ENCODE measurements around the gene PLEKHG5.

The PLEKHG5 gene

GRCh38 chr1:6519935-6520671 is 28.6 kb upstream of the PLEKHG5 start:
- Histone ChIP-seq H3K9ac (ENCODE audit: low read depth, low read length) (no peak overlapping the region), H3K4me2 (ENCODE audit: low read length) (no peak overlapping the region), H3K4me1 (ENCODE audit: control insufficient read depth, insufficient read depth, low read length) (peaks cover 28% of the 10 kb centered on the region), H3K9me3 (replicated peaks; ENCODE audit: low read length) (no peaks in the 10 kb centered on the region), H3K36me3 (ENCODE audit: insufficient read depth, low read length) (peaks cover 6% of the 10 kb centered on the region), H3K4me3 (ENCODE audit: low read length) (no peak overlapping the region), H3K27me3 (ENCODE audit: control insufficient read depth, insufficient read depth, low read length) (no peaks in the 10 kb centered on the region)

DNA sequence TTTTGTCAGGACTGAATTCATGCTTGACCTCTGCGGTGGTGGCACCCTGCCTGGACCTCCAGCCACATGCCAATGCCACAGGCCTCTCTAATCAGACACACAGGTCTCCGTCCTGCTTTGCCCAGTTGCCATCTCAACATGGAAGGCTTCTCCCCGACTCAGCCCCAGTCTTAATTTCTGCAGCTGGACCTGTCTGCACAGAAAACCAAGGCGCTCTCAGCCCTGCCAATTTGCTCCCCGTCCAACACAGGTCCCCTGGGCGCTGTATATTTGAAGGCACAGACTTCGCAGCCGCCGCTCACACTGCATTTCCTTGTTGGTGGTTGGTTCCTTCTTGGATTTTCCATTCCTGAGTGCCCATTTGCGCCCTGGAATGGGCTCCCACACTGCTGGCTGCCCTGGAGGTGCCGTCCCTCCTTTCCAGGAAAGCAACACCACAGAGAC is 28.0 kb upstream of the PLEKHG5 start:
- no peaks in the 10 kb centered on the region for H3K27me3 ChIP-seq (ENCODE audit: control insufficient read depth, insufficient read depth, low read length)
- H3K36me3 ChIP-seq (ENCODE audit: insufficient read depth, low read length), result peaks cover 5% of the 10 kb centered on the region
- H3K9me3 ChIP-seq (replicated peaks; ENCODE audit: low read length), result no peaks in the 10 kb centered on the region
- H3K9ac ChIP-seq (ENCODE audit: low read depth, low read length), result no peak overlapping the region
- no peak overlapping the region for H3K4me2 ChIP-seq (ENCODE audit: low read length)
- H3K4me3 ChIP-seq (ENCODE audit: low read length), result no peak overlapping the region
- peaks cover 28% of the 10 kb centered on the region for H3K4me1 ChIP-seq (ENCODE audit: control insufficient read depth, insufficient read depth, low read length)

DNA sequence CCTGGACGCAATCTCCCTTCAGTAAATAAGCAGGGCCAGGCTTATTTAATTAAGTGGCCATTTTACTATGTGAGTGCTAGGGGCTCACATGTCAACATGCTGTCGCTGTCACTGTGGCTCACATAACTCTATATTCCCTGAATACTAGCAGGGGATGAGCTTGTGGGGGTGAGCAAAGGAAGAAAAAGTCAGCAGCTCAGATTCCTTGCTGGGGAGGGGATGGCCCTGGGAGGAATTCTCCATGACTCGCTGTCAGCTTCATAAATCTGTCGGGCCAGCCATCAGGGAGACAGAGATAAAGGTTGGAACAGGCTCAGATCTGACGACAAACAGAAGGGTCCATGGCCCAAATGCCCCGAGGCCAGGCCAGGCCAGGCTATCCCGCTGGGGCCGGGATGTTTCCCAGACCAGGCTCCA is 26.0 kb upstream of the PLEKHG5 start:
- no peaks in the 10 kb centered on the region for H3K36me3 ChIP-seq (ENCODE audit: insufficient read depth, low read length)
- H3K4me2 ChIP-seq (ENCODE audit: low read length), result no peak overlapping the region
- H3K9me3 ChIP-seq (replicated peaks; ENCODE audit: low read length), result no peaks in the 10 kb centered on the region
- H3K4me1 ChIP-seq (ENCODE audit: control insufficient read depth, insufficient read depth, low read length), result peaks cover 28% of the 10 kb centered on the region
- no peak overlapping the region for H3K9ac ChIP-seq (ENCODE audit: low read depth, low read length)
- H3K4me3 ChIP-seq (ENCODE audit: low read length), result no peak overlapping the region
- H3K27me3 ChIP-seq (ENCODE audit: control insufficient read depth, insufficient read depth, low read length), result no peaks in the 10 kb centered on the region

DNA sequence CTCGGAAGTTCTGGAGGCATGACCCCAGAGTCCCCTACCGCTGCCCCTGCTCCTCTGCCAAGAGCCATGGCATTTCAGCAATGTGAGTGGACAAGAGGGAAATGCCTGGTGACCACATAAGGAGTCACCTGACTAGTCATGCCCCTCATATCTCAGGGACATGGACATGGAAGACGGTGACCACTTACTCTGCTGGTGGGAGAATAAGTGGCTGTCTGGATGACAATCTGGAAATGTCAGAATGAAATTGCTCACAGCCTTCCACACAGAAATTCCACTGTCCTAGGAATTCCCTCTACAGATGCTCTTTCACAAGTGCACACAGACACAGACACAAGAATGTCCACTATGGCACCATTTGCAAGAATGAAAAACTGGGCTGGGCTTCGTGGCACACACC is 24.3 kb upstream of the PLEKHG5 start:
- Histone ChIP-seq H3K27me3 (ENCODE audit: control insufficient read depth, insufficient read depth, low read length) (no peaks in the 10 kb centered on the region), H3K4me1 (ENCODE audit: control insufficient read depth, insufficient read depth, low read length) (peaks cover 31% of the 10 kb centered on the region), H3K36me3 (ENCODE audit: insufficient read depth, low read length) (no peaks in the 10 kb centered on the region), H3K9ac (ENCODE audit: low read depth, low read length) (no peak overlapping the region), H3K4me3 (ENCODE audit: low read length) (no peak overlapping the region), H3K4me2 (ENCODE audit: low read length) (no peak overlapping the region), H3K9me3 (replicated peaks; ENCODE audit: low read length) (no peaks in the 10 kb centered on the region)

DNA sequence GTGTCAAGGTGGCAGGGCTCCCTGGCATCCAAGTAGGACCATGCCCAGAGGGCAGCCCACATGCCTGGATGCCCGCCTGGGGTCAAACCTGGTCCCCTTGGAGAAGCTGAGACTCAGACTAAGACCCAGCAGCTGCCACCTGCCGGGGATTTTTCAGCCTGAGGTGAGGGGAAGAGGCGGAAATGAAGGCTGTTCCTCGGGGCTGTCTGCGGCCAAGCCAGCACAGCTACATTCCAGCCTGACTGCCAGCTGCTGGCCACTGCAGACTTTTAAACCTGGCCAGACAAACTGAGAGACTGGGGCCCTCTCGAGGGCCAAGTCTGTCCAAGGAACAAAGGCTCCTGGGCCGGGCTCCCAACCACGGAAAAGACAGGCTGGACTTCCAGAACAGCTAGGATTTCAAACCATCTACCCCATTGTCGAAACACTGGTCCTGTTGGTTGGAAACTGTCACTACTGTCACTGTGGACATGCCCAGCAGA is 21.9 kb upstream of the PLEKHG5 start:
- no peaks in the 10 kb centered on the region for H3K9me3 ChIP-seq (replicated peaks; ENCODE audit: low read length)
- no peak overlapping the region for H3K9ac ChIP-seq (ENCODE audit: low read depth, low read length)
- H3K27me3 ChIP-seq (ENCODE audit: control insufficient read depth, insufficient read depth, low read length), result peaks cover 4% of the 10 kb centered on the region
- no peak overlapping the region for H3K4me2 ChIP-seq (ENCODE audit: low read length)
- no peaks in the 10 kb centered on the region for H3K36me3 ChIP-seq (ENCODE audit: insufficient read depth, low read length)
- H3K4me3 ChIP-seq (ENCODE audit: low read length), result no peak overlapping the region
- peaks cover 15% of the 10 kb centered on the region for H3K4me1 ChIP-seq (ENCODE audit: control insufficient read depth, insufficient read depth, low read length)

DNA sequence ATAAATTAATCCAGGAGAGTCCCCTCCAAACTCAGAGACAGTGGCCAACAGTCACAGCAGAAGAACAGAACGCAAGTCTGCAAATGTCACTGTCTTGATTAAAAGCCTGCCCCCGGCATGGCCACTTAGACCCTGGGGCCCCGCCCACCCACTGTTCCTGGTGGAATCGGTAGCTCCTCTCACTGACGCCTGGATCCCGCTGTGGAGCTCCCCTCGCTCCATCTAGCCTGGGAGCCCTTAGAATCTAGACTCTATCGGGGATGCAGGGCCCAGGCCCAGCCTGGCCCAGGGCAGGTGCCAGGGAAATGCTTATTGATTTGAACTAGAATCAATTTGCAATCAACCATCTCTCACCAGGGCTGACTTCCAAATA is 21.4 kb upstream of the PLEKHG5 start:
- no peaks in the 10 kb centered on the region for H3K36me3 ChIP-seq (ENCODE audit: insufficient read depth, low read length)
- H3K4me1 ChIP-seq (ENCODE audit: control insufficient read depth, insufficient read depth, low read length), result peaks cover 15% of the 10 kb centered on the region
- no peak overlapping the region for H3K9ac ChIP-seq (ENCODE audit: low read depth, low read length)
- H3K27me3 ChIP-seq (ENCODE audit: control insufficient read depth, insufficient read depth, low read length), result peaks cover 4% of the 10 kb centered on the region
- H3K4me3 ChIP-seq (ENCODE audit: low read length), result no peak overlapping the region
- H3K4me2 ChIP-seq (ENCODE audit: low read length), result no peak overlapping the region
- H3K9me3 ChIP-seq (replicated peaks; ENCODE audit: low read length), result no peaks in the 10 kb centered on the region

DNA sequence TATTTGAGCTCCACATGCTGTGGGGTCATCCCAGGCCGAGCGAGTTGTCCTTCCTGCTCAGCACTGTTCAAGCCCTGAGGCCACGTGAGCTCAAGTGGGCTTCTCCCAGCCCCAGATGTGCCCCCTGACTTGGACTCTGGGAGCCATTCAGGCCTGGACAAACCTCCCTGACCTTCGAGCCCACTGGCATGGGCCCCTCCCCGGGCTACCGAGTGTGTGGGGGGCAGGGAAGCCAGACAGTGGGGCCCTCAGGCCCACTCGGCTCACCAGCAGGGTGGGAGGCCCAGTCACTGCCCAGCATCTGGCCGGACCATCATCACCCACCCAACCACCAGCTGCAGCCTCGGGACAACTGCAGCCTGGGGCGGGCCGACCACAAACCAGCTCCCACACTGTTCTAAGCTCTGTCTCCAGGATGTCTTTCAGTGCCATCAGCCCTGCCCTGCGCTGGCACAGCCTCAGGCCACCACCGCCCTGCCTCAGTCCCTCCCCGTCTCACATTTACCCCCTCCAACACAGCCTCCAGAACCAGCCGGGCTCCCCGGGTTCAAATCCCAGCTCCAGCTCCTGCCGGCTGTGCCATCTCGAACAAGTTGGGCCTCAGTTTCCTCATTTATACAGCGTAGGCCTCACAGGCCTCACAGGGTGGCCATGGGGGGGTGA is 20.9 kb upstream of the PLEKHG5 start:
- Histone ChIP-seq H3K9ac (ENCODE audit: low read depth, low read length) (no peak overlapping the region), H3K9me3 (replicated peaks; ENCODE audit: low read length) (no peaks in the 10 kb centered on the region), H3K4me2 (ENCODE audit: low read length) (no peak overlapping the region), H3K4me3 (ENCODE audit: low read length) (no peak overlapping the region), H3K27me3 (ENCODE audit: control insufficient read depth, insufficient read depth, low read length) (peaks cover 4% of the 10 kb centered on the region), H3K36me3 (ENCODE audit: insufficient read depth, low read length) (no peaks in the 10 kb centered on the region), H3K4me1 (ENCODE audit: control insufficient read depth, insufficient read depth, low read length) (peaks cover 15% of the 10 kb centered on the region)

DNA sequence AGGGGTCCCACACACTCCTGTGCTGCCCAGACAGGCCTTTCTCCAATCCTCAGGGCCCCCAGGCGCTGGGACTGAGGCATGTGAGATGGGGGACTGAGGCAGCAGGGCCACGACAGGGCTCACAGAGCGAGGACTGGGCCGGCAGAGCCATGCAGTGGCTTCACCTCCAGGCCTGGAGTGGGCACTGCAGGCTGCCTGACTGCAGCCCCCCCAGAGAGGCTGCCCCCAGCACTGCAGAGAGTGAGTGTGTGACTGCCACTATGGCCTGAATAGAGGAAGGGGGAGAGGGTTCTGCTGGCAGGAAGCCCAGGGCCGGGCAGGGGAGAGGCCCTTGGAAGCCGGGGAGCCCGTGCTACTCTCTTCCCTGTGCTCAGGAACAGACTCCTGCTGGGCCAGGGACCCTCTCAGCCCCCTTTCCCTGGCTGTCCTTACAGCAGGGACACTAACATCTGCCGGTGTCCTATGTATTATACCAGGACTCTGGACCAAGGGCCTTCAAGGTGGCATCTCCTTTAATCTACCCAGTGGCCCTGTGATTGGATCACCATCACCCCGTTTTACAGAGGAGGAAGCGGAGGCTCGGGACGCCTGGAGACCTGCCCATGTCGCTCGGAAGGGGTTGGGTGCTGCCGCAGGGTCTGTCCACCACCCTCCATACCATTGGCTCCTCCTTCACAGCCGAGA is 20.2 kb upstream of the PLEKHG5 start:
- Histone ChIP-seq H3K27me3 (ENCODE audit: control insufficient read depth, insufficient read depth, low read length) (peaks cover 4% of the 10 kb centered on the region), H3K9ac (ENCODE audit: low read depth, low read length) (no peak overlapping the region), H3K4me3 (ENCODE audit: low read length) (no peak overlapping the region), H3K36me3 (ENCODE audit: insufficient read depth, low read length) (no peaks in the 10 kb centered on the region), H3K9me3 (replicated peaks; ENCODE audit: low read length) (no peaks in the 10 kb centered on the region), H3K4me2 (ENCODE audit: low read length) (no peak overlapping the region), H3K4me1 (ENCODE audit: control insufficient read depth, insufficient read depth, low read length) (peaks cover 17% of the 10 kb centered on the region)

DNA sequence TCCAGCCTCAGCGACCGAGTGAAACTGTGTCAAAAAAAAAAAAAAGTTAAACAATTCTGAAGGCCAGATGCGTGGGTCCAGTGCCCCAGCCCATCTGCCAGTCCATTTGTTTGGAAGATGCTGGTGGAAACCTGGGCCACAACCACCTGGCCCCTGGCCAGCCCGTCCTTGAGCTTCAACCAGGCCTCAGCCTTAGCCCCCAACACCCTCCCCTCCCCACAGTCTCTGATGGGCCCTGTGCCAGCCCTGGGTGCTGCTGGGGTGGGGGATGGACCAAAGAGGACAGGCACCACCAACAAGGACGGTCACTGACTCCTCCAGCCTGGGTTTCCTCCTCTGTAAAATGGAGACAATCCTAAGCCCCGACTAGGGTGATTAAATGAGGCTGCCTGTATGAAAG is 19.6 kb upstream of the PLEKHG5 start:
- H3K4me3 ChIP-seq (ENCODE audit: low read length), result no peak overlapping the region
- H3K9ac ChIP-seq (ENCODE audit: low read depth, low read length), result no peak overlapping the region
- no peaks in the 10 kb centered on the region for H3K9me3 ChIP-seq (replicated peaks; ENCODE audit: low read length)
- no peaks in the 10 kb centered on the region for H3K36me3 ChIP-seq (ENCODE audit: insufficient read depth, low read length)
- peaks cover 17% of the 10 kb centered on the region for H3K4me1 ChIP-seq (ENCODE audit: control insufficient read depth, insufficient read depth, low read length)
- H3K4me2 ChIP-seq (ENCODE audit: low read length), result no peak overlapping the region
- peaks cover 4% of the 10 kb centered on the region for H3K27me3 ChIP-seq (ENCODE audit: control insufficient read depth, insufficient read depth, low read length)

DNA sequence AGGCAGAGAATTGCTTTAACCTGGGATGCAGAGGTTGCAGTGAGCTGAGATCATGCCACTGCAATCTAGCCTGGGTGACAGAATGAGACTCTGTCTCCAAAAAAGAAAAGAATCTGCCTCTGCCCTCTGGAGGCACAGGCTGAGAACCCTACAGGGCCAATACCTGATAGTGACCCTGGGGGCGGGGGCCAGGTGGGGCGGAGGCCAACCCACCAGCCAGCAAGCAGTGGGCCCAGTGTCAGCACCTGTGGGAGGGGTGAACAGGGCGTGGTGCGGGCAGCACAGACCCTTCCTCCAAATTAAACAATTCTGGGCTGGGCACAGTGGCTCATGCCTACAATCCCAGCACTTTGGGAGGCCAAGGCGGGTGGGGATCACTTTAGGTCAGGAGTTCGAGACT is 19.0 kb upstream of the PLEKHG5 start:
- Histone ChIP-seq H3K9me3 (replicated peaks; ENCODE audit: low read length) (no peaks in the 10 kb centered on the region), H3K36me3 (ENCODE audit: insufficient read depth, low read length) (no peaks in the 10 kb centered on the region), H3K9ac (ENCODE audit: low read depth, low read length) (no peak overlapping the region), H3K4me2 (ENCODE audit: low read length) (no peak overlapping the region), H3K4me1 (ENCODE audit: control insufficient read depth, insufficient read depth, low read length) (peaks cover 12% of the 10 kb centered on the region), H3K27me3 (ENCODE audit: control insufficient read depth, insufficient read depth, low read length) (peaks cover 4% of the 10 kb centered on the region), H3K4me3 (ENCODE audit: low read length) (no peak overlapping the region)

GRCh38 chr1:6509919-6510291 is 18.4 kb upstream of the PLEKHG5 start:
- H3K4me1 ChIP-seq (ENCODE audit: control insufficient read depth, insufficient read depth, low read length), result peaks cover 11% of the 10 kb centered on the region
- no peaks in the 10 kb centered on the region for H3K36me3 ChIP-seq (ENCODE audit: insufficient read depth, low read length)
- H3K27me3 ChIP-seq (ENCODE audit: control insufficient read depth, insufficient read depth, low read length), result peaks cover 4% of the 10 kb centered on the region
- H3K9me3 ChIP-seq (replicated peaks; ENCODE audit: low read length), result no peaks in the 10 kb centered on the region
- no peak overlapping the region for H3K4me3 ChIP-seq (ENCODE audit: low read length)
- no peak overlapping the region for H3K4me2 ChIP-seq (ENCODE audit: low read length)
- H3K9ac ChIP-seq (ENCODE audit: low read depth, low read length), result no peak overlapping the region
